Ascending aorta (tissue), 2 donors: Measurements from ENCODE around the gene CCDC188. TPM values are rescaled to one million over a fixed set of nuclear protein-coding genes. Genes with fewer than 3 reads are reported as not detected.

Experiments
- DNase-seq, 2 donors: peaks; one replicate each; pipeline ENCODE4 v3.0.0-alpha.2; 2019; ENCODE audit warnings: low spot score in 2 of 2
- H3K27ac ChIP-seq, 2 donors: fragments of 200-600 bp; sonication (generic); one replicate each; pipeline ENCODE4 v1.5.1; 2016 to 2017; ENCODE audit warnings: mild to moderate bottlenecking in 1 of 2
- H3K27me3 ChIP-seq: fragments of 200-600 bp; sonication (generic); one replicate; pipeline ENCODE4 v1.5.1; 2017
- H3K36me3 ChIP-seq, 2 donors: fragments of 200-600 bp; sonication (generic); one replicate each; pipeline ENCODE4 v1.5.1; 2016
- H3K4me1 ChIP-seq, 2 donors: fragments of 200-600 bp; sonication (generic); one replicate each; pipeline ENCODE4 v1.5.1; 2016 to 2017; ENCODE audit warnings: mild to moderate bottlenecking in 1 of 2
- H3K4me3 ChIP-seq, 2 donors: fragments of 200-600 bp; sonication (generic); one replicate each; pipeline ENCODE4 v1.5.1; 2016 to 2017; ENCODE audit warnings: mild to moderate bottlenecking in 1 of 2
- H3K9me3 ChIP-seq, 2 donors: fragments of 200-600 bp; sonication (generic); one replicate each; pipeline ENCODE4 v1.5.1; 2016
- CTCF ChIP-seq, 3 experiments: fragments of 200-600 bp in 2 of 3; fragments of 450-650 bp in 1 of 3; sonication (generic) in 2 of 3; IDR thresholded peaks; one replicate each; pipeline ENCODE4 v1.5.1; 2016 to 2019; ENCODE audit warnings: antibody characterized with exemption in 3 of 3, mild to moderate bottlenecking in 1 of 3, moderate library complexity in 1 of 3
- intact Hi-C: fragments of 100-400 bp; cut with DNase I; formaldehyde crosslinking; loops from one replicate; pipeline ENCODE4 v1.15.1; 2023
- total RNA-seq: library from RNA; depleted of rRNA; stranded (reverse); fragments of >200 nt; gene quantifications from one replicate; pipeline ENCODE4 v1.1.0, GENCODE V29; 2016

The CCDC188 gene
- total RNA-seq, 1 donor from 2014 or later: not detected

GRCh38 chr22:20136603-20136873, 14.3 kb downstream of the CCDC188 start:
- Histone ChIP-seq H3K4me1 (peaks cover 37 to 62% of the 10 kb centered on the region in 2 donors), H3K27ac (no peak overlapping the region), H3K36me3 (peaks cover 7 to 19% of the 10 kb centered on the region in 2 donors), H3K27me3 (no peaks in the 10 kb centered on the region), H3K9me3 (no peaks in the 10 kb centered on the region), H3K4me3 (no peak overlapping the region)
- no peak for TF ChIP-seq CTCF (IDR thresholded peaks at IDR 0.05)
- no peak for DNase-seq
- intact Hi-C loops: loop anchor here (10.0 kb wide), 2 partner anchors 368 to 718 kb away; partner anchors contain the start of genes MED15, PI4KA and SNAP29

GRCh38 chr22:20135806-20136602, 14.9 kb downstream of the CCDC188 start:
- H3K27ac ChIP-seq: no peak overlapping the region

DNA sequence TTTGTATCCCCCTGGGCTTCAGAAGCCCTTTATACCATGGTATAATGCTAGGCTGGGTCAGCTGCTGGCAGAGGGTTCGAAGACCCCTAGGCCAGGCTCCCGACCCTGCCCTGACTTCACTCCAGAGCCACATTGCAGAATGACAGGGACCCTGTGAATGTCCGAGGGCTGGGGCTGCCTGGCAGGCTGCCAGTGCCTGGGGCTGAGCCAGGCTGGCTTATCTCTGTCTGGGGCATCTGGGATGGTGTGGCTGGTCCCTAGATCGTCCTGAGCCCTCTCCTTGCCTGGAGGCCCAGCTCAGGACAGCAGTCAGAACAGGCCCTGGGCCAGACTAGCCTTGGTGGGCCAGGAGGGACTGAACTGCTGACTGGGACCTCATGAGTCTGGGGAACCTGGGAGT, 15.6 kb downstream of the CCDC188 start:
- H3K27me3 ChIP-seq: no peaks in the 10 kb centered on the region
- no peak overlapping the region for H3K4me3 ChIP-seq
- peaks cover 40 to 62% of the 10 kb centered on the region in 2 donors for H3K4me1 ChIP-seq
- no peaks in the 10 kb centered on the region for H3K9me3 ChIP-seq
- TF ChIP-seq CTCF (IDR thresholded peaks at IDR 0.05): no peak
- H3K27ac ChIP-seq: no peak overlapping the region
- peaks cover 4 to 11% of the 10 kb centered on the region in 2 donors for H3K36me3 ChIP-seq
- intact Hi-C loops: loop anchor here (10.0 kb wide), 2 partner anchors 370 to 720 kb away; partner anchors contain the start of genes MED15, PI4KA and SNAP29
- DNase-seq: no peak

More at GRCh38 chr22:20135806-20136602, 14.9 kb downstream of the CCDC188 start:
- Histone ChIP-seq H3K9me3 (no peaks in the 10 kb centered on the region), H3K27me3 (no peaks in the 10 kb centered on the region), H3K36me3 (peaks cover 4 to 16% of the 10 kb centered on the region in 2 donors), H3K4me3 (peak overlapping the region in 1 of 2 donors; percentile 5), H3K4me1 (peaks cover 37 to 62% of the 10 kb centered on the region in 2 donors)
- intact Hi-C loops: loop anchor here (10.0 kb wide), 2 partner anchors 369 to 719 kb away; partner anchors contain the start of genes MED15, PI4KA and SNAP29
- TF ChIP-seq CTCF (IDR thresholded peaks at IDR 0.05): no peak
- no peak for DNase-seq

- intact Hi-C loops: loop anchor here (5.0 to 10.0 kb wide), 3 partner anchors 112 to 721 kb away; partner anchors contain the start of genes MED15, PI4KA, SNAP29 and TANGO2
- H3K36me3 ChIP-seq: no peaks in the 10 kb centered on the region
- H3K27ac ChIP-seq: no peak overlapping the region
- DNase-seq: no peak
- TF ChIP-seq CTCF (IDR thresholded peaks at IDR 0.05): no peak
- no peaks in the 10 kb centered on the region for H3K9me3 ChIP-seq
- peak overlapping the region in 1 of 2 donors; percentile 82 for H3K4me3 ChIP-seq
- H3K4me1 ChIP-seq: peaks cover 40 to 62% of the 10 kb centered on the region in 2 donors
- no peaks in the 10 kb centered on the region for H3K27me3 ChIP-seq
These were observed 16.8 kb downstream of the CCDC188 start for GRCh38 chr22:20133930-20134549.

DNA sequence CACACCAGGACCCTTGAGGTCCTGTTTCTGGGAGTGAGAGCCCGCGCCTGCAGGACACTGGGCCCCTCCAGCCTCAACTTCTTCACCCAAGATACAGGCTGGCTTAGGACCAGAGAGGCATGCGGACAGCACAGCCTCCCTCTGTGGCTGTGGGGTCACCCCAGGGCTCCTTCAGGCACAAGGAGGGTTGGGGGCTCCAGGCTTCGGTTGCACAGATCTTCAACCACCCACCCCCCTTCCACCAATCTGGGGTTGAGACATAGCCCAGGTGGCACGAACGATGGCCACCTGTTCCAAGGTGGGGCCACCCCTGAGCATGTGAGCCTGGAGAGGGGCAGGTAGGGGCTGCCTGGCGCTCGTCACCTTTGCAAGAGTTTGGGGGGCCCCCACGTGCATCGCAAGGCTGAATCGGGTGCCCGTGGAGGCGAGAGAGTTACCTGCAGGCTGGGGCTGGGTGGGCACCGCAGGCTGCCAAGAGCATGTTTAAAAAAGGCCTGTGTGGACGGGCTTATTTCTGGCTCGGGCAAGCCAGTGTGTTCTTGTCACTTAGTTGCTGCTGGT, 18.1 kb downstream of the CCDC188 start:
- Histone ChIP-seq H3K27me3 (no peaks in the 10 kb centered on the region), H3K9me3 (no peaks in the 10 kb centered on the region), H3K4me3 (peak overlapping the region; percentile 82 to 100), H3K36me3 (no peaks in the 10 kb centered on the region), H3K4me1 (peaks cover 34 to 54% of the 10 kb centered on the region in 2 donors), H3K27ac (peak overlapping the region in 1 of 2 donors; percentile 70)
- intact Hi-C loops: loop anchor here (5.0 to 10.0 kb wide), 3 partner anchors 110 to 722 kb away; partner anchors contain the start of genes MED15, PI4KA, SNAP29 and TANGO2
- TF ChIP-seq CTCF (IDR thresholded peaks at IDR 0.05): no peak
- no peak for DNase-seq
